Kasumi-1 (cell line): ENCODE measurements around the gene LYZL6.
"Not testable (repeated sequence)": the region's sequence is repeated elsewhere in the genome, so short reads cannot be mapped to it uniquely, and the experiment has no call there.

Experiments
- DNase-seq, 2 experiments: peaks; one replicate each; lab custom pipeline; 2025; lab: John Stamatoyannopoulos, UW

The LYZL6 gene

GRCh38 chr17:35906926-35907637 lies 36.4 kb downstream of the LYZL6 start:
- DNase-seq = no peak

GRCh38 chr17:35906191-35906925 lies 37.2 kb downstream of the LYZL6 start:
- DNase-seq = no peak

- DNase-seq = no peak
Observed at GRCh38 chr17:35903451-35903850, 40.1 kb downstream of the LYZL6 start.

- DNase-seq = no peak
Observed at GRCh38 chr17:35901631-35902175, 41.8 kb downstream of the LYZL6 start.

- DNase-seq = no peak
Observed at GRCh38 chr17:35900708-35901480, 42.6 kb downstream of the LYZL6 start.

GRCh38 chr17:35900280-35900679 lies 43.2 kb downstream of the LYZL6 start:
- DNase-seq = no peak

- peak; percentile 17 to 30 for DNase-seq
Observed at GRCh38 chr17:35898283-35899070, 45.0 kb downstream of the LYZL6 start.

GRCh38 chr17:35897772-35898171 lies 45.7 kb downstream of the LYZL6 start:
- DNase-seq = not testable (repeated sequence)

- DNase-seq = peak; percentile 90 to 92
Observed at GRCh38 chr17:35895636-35896587, 47.6 kb downstream of the LYZL6 start.

GRCh38 chr17:35894206-35894605 lies 49.3 kb downstream of the LYZL6 start:
- no peak for DNase-seq

GRCh38 chr17:35893751-35894150 lies 49.8 kb downstream of the LYZL6 start:
- DNase-seq = no peak

GRCh38 chr17:35892091-35893035 lies 51.1 kb downstream of the LYZL6 start:
- no peak for DNase-seq

- DNase-seq = no peak
Observed at GRCh38 chr17:35891269-35891668, 52.2 kb downstream of the LYZL6 start.

GRCh38 chr17:35890774-35891155 lies 52.7 kb downstream of the LYZL6 start:
- DNase-seq = no peak

GRCh38 chr17:35889818-35890773 lies 53.4 kb downstream of the LYZL6 start:
- DNase-seq = no peak

- no peak for DNase-seq
Observed at GRCh38 chr17:35889241-35889640, 54.3 kb downstream of the LYZL6 start.
